Heart left ventricle (tissue), 16 donors: ENCODE results near the gene PLK1. TPM values are rescaled to one million over a fixed set of nuclear protein-coding genes. Genes with fewer than 3 reads are reported as not detected.
"Not testable (repeated sequence)": the region's sequence is repeated elsewhere in the genome, so short reads cannot be mapped to it uniquely, and the experiment has no call there.

Experiments
- ATAC-seq, 4 donors: fragments of 200-7000 bp; cut with Tn5 transposase; one replicate each; pipeline ENCODE4 v1.9.1; 2020 to 2022; ENCODE audit warnings: moderate library complexity in 4 of 4, mild to moderate bottlenecking in 3 of 4, moderate number of reproducible peaks in 1 of 4
- DNase-seq, 5 donors: peaks; one replicate each; pipeline ENCODE4 v3.0.0-alpha.2; 2020
- H3K27ac ChIP-seq, 12 donors: fragments of 200-600 bp; sonication (generic) in 4 of 12; one replicate each; pipeline versions ENCODE4 v1.5.0 to v1.8.0; 2016 to 2022; ENCODE audit warnings: mild to moderate bottlenecking in 2 of 12
- H3K27me3 ChIP-seq, 9 donors: fragments of 200-600 bp; sonication (generic) in 2 of 9; one replicate each; pipeline versions ENCODE4 v1.5.1 to v1.8.0; 2016 to 2022; ENCODE audit warnings: mild to moderate bottlenecking in 3 of 9
- H3K36me3 ChIP-seq, 9 donors: fragments of 200-600 bp; sonication (generic) in 2 of 9; one replicate each; pipeline versions ENCODE4 v1.5.0 to v1.8.0; 2018 to 2022; ENCODE audit warnings: mild to moderate bottlenecking in 2 of 9
- H3K4me1 ChIP-seq, 12 donors: fragments of 200-600 bp; sonication (generic) in 4 of 12; one replicate each; pipeline versions ENCODE4 v1.5.0 to v1.8.0; 2016 to 2022; ENCODE audit warnings: mild to moderate bottlenecking in 3 of 12
- H3K4me3 ChIP-seq, 12 donors: fragments of 200-600 bp; sonication (generic) in 4 of 12; one replicate each; pipeline versions ENCODE4 v1.5.0 to v1.8.0; 2017 to 2022; ENCODE audit warnings: mild to moderate bottlenecking in 9 of 12, moderate library complexity in 4 of 12
- H3K9me3 ChIP-seq, 12 donors: fragments of 200-600 bp; sonication (generic) in 4 of 12; one replicate each; pipeline versions ENCODE4 v1.5.0 to v1.8.0; 2016 to 2022; ENCODE audit warnings: mild to moderate bottlenecking in 1 of 12
- CTCF ChIP-seq, 12 donors: fragments of 200-600 bp; sonication (generic) in 4 of 12; IDR thresholded peaks; one replicate each; pipeline versions ENCODE4 v1.5.0 to v1.8.0; 2018 to 2022; ENCODE audit warnings: antibody characterized with exemption in 12 of 12, mild to moderate bottlenecking in 5 of 12
- POLR2A ChIP-seq, 2 donors: fragments of 450-650 bp; IDR thresholded peaks; one replicate each; pipeline ENCODE4 v1.6.1; 2017; ENCODE audit warnings: antibody characterized with exemption in 2 of 2, mild to moderate bottlenecking in 2 of 2, moderate library complexity in 2 of 2
- WGBS, 4 donors: extraction: QIAGEN DNeasy Blood & Tissue Kit in 2 of 4; methylation state at CpG; one replicate each; pipeline versions ENCODE4 v1.1.5 to v1.1.7; 2013 to 2018; 5-methylcytosine and 5-hydroxymethylcytosine counted together
- intact Hi-C, 10 donors: fragments of 100-400 bp; cut with DNase I; formaldehyde crosslinking; loops; one replicate each; pipeline versions ENCODE4 v1.11.1 to v1.14.2; 2022
- polyA plus RNA-seq, 2 donors: library from polyadenylated mRNA; stranded (reverse); fragments of 200-250 nt; gene quantifications; one replicate each; pipeline ENCODE4 v1.2.3, GENCODE V29; 2013
- total RNA-seq, 9 donors: library from RNA; depleted of rRNA in 2 of 9; stranded (reverse); fragments of >200 nt in 2 of 9; fragmentation: NEBNext Ultra II Directional in 3 of 9; extraction: Animal tissue kit (Norgen Biotek cat#: 25700) in 3 of 9; gene quantifications; one replicate each; pipeline versions ENCODE4 v1.1.0 to v1.2.4, GENCODE V29; 2016 to 2023
- donor health status: ischemic (EF 13 %, LVEDD 7.1; RV severe dilation, severe dysfunction).
- donor health status: healthy with polysubstance abuse.
- donor health status: DM: no; HTN: yes; CAD: no.
- donor health status: DM: no; HTN: no; CAD: no.
- donor health status: ischemic (EF 25% LVEDD 6.9; RV normal size, moderate dysfunction).
- donor health status: ischemic (EF 25% LVEDD 5.7; RV mildly dilated, moderate dysfunction).
- donor health status: healthy.
- donor health status: DM: yes; HTN: yes; CAD: no.
- donor health status: ischemic (EF 35%, LVEDD 5.7; RV mildly dilated, moderate dysfunction).
- donor health status: nonischemic (EF 11% LVEDD 7.7; RV severe dilation, severe dysfunction).
- donor health status: DM: yes; HTN: yes; CAD: no.
- donor health status: PGD.
- donor health status: ischemic (EF 29% LVEDD 5.4; RV normal size, mild dysfunction).
- donor health status: nonischemic (EF 23%, LVEDD 6.1; RV moderate dilation, normal function).

Gene PLK1
- total and polyA plus RNA-seq, 11 donors: 0.19 to 9.2 (median 1.1) TPM

- 86 to 93% (median 88%) methylated on average over 3 of the region's 3 CpGs for WGBS, 4 donors
- intact Hi-C loops: no loop called here
- H3K27me3 ChIP-seq: peaks cover 7 to 67% (median 27%) of the 10 kb centered on the region in 9 donors
These were observed 31.8 kb downstream of the PLK1 start for GRCh38 chr16:23710504-23710903.

GRCh38 chr16:23711785-23712184 lies 33.1 kb downstream of the PLK1 start:
- ATAC-seq (no peak), DNase-seq (no peak)
- TF ChIP-seq CTCF (IDR thresholded peaks at IDR 0.05) (no peak), POLR2A (IDR thresholded peaks at IDR 0.05) (no peak)
- Histone ChIP-seq H3K4me3 (no peak overlapping the region), H3K4me1 (peaks cover 0 to 5% (median 0%) of the 10 kb centered on the region in 12 donors), H3K9me3 (peaks cover 0 to 26% (median 9%) of the 10 kb centered on the region in 12 donors), H3K27ac (no peak overlapping the region), H3K27me3 (peaks cover 7 to 64% (median 27%) of the 10 kb centered on the region in 9 donors), H3K36me3 (no peaks in the 10 kb centered on the region)
- 57 to 78% (median 59%) methylated on average over 4 of the region's 4 CpGs for WGBS, 4 donors
- intact Hi-C loops: no loop called here

More at GRCh38 chr16:23710504-23710903, 31.8 kb downstream of the PLK1 start:
- H3K36me3 ChIP-seq: no peaks in the 10 kb centered on the region
- ATAC-seq (no peak), DNase-seq (no peak)
- H3K4me1 ChIP-seq: peaks cover 0 to 5% (median 0%) of the 10 kb centered on the region in 12 donors
- TF ChIP-seq POLR2A (IDR thresholded peaks at IDR 0.05) (no peak), CTCF (IDR thresholded peaks at IDR 0.05) (no peak)
- H3K9me3 ChIP-seq: peaks cover 0 to 26% (median 9%) of the 10 kb centered on the region in 12 donors
- no peak overlapping the region for H3K27ac ChIP-seq
- H3K4me3 ChIP-seq: no peak overlapping the region

GRCh38 chr16:23712976-23713375 lies 34.3 kb downstream of the PLK1 start, which contains the start of gene ERN2:
TSS of gene ERN2 (minus strand) at chr16:23713222. CDS start at chr16:23713187, 35 bp downstream.
- no peak for ATAC-seq

DNA sequence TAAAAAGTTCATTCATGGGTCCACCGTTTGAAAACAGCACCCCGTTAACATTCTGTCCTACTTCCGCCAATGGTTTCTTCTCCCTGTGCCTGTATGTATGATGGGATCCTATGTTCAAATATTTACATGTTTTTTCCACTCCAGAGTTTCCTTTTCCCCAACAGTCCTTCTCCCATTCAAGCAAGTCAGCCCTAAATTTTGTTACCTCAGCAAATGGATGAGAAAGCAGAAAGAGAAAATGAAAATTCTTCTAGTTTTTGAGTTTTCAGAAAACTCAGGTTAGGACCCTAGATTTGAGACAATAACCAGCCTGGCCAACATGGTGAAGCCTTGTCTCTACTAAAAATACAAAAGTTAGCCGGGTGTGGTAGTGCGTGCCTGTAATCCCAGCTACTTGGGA lies 37.8 kb downstream of the PLK1 start:
- peaks cover 7 to 53% (median 22%) of the 10 kb centered on the region in 9 donors for H3K27me3 ChIP-seq

More at GRCh38 chr16:23712976-23713375, 34.3 kb downstream of the PLK1 start, which contains the start of gene ERN2:
- Histone ChIP-seq H3K9me3 (peaks cover 0 to 26% (median 9%) of the 10 kb centered on the region in 12 donors), H3K4me3 (no peak within 1 kb of the TSS), H3K36me3 (no peaks in the 10 kb centered on the region), H3K4me1 (peaks cover 0 to 5% (median 0%) of the 10 kb centered on the region in 12 donors), H3K27ac (no peak within 1 kb of the TSS), H3K27me3 (peaks cover 7 to 63% (median 27%) of the 10 kb centered on the region in 9 donors)
- 2 to 3% (median 2%) methylated on average over 17 to 37 of the region's 37 CpGs for WGBS, 4 donors
- no peak for TF ChIP-seq POLR2A (IDR thresholded peaks at IDR 0.05)
- TF ChIP-seq CTCF (IDR thresholded peaks at IDR 0.05): no peak
- intact Hi-C loops: no loop called here
- no peak for DNase-seq

DNA sequence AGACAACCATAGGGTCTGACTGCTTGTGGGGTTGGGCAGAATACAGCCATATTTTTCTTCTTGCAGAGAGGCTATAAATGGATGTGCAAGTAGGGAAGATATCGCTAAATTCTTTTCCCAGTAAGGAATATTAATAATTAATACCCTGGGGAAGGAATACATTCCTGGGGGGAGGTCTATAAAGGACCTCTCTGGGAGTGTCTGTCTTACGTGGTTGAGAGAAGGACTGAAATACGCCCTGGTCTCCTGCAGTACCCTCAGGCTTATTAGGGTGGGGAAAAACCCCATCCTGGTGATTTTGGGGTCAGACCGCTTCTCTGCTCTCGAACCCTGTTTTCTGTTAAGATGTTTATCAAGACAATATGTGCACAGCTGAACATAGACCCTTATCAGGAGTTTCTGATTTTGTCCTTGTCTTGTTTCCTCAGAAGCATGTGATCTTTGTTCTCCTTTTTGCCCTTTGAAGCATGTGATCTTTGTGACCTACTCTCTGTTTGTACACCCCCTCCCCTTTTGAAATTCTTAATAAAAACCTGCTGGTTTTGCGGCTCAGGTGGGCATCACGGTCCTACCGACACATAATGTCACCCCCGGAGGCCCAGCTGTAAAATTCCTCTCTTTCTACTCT lies 44.0 kb downstream of the PLK1 start:
- H3K36me3 ChIP-seq, DNase-seq, H3K4me1 ChIP-seq, intact Hi-C loops, H3K27ac ChIP-seq, H3K4me3 ChIP-seq, ATAC-seq: not testable (repeated sequence)
- WGBS, 4 donors: 73 to 82% (median 77%) methylated on average over 9 of the region's 9 CpGs
- Histone ChIP-seq H3K27me3 (peaks cover 0 to 11% (median 0%) of the 10 kb centered on the region in 9 donors), H3K9me3 (peaks cover 0 to 17% (median 8%) of the 10 kb centered on the region in 12 donors)

More for the DNA sequence above, 37.8 kb downstream of the PLK1 start:
- intact Hi-C loops: no loop called here
- no peak for ATAC-seq
- peaks cover 0 to 5% (median 0%) of the 10 kb centered on the region in 12 donors for H3K4me1 ChIP-seq
- no peaks in the 10 kb centered on the region for H3K9me3 ChIP-seq
- no peak for TF ChIP-seq POLR2A (IDR thresholded peaks at IDR 0.05)
- no peak for TF ChIP-seq CTCF (IDR thresholded peaks at IDR 0.05)
- WGBS, 4 donors: 80 to 86% (median 82%) methylated on average over 5 of the region's 5 CpGs
- no peak for DNase-seq
- H3K36me3 ChIP-seq: no peaks in the 10 kb centered on the region
- H3K4me3 ChIP-seq: no peak overlapping the region
- H3K27ac ChIP-seq: no peak overlapping the region
